ENCODE measurements around the gene NTM. TPM values are rescaled to one million over a fixed set of nuclear protein-coding genes. Genes with fewer than 3 reads are reported as not detected.

The NTM gene
- total and polyA plus RNA-seq, 2 of the 8 experiments (the other 6 are each of a cell fraction or from before 2014, with no cell fraction given): 13.4 to 20.0 TPM

DNA sequence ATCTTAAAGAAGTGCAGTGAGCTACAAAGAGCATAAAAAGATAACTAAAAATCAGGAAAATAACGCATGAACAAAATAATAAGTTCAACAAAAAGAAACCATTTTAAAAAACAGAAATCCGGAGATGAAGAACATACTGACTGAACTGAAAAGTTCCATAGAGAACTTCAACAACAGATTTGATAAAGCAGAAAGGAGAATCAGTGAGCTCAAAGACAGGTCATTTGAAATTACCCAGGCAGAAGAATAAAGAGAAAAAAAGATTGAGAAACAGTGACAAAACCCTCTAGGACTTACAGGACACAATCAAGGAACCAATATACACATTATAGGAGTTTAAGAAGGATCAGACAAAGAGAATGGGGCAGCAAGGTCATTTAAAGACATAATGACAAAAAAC is 334.3 kb downstream of the NTM start (continued):
- TF ChIP-seq CHD7 (IDR thresholded peaks at IDR 0.05; ENCODE audit: insufficient replicate concordance, low read length) (no peak), FOSL1 (IDR thresholded peaks at IDR 0.05; ENCODE audit: insufficient read depth, low read depth, low read length) (no peak), SUZ12 (IDR thresholded peaks at IDR 0.05; ENCODE audit: low read length) (no peak), ATF2 (IDR thresholded peaks at IDR 0.05; ENCODE audit: low read length) (no peak), TAF7 (optimal IDR thresholded peaks at IDR 0.05; ENCODE audit: borderline replicate concordance, low read depth, low read length) (no peak), HDAC2 (IDR thresholded peaks at IDR 0.05; ENCODE audit: borderline replicate concordance in 1 of 2, low read depth in 2 of 2, low read length in 2 of 2) (no peak), RFX5 (IDR thresholded peaks at IDR 0.05; ENCODE audit: borderline replicate concordance, low read depth, low read length) (no peak)
